ENCODE measurements around the gene TRAPPC8. TPM values are rescaled to one million over a fixed set of nuclear protein-coding genes. Genes with fewer than 3 reads are reported as not detected.

Gene TRAPPC8
- total RNA-seq, 4 donors from 2014 or later, result 45.9 to 96.8 (median 61.8) TPM

DNA sequence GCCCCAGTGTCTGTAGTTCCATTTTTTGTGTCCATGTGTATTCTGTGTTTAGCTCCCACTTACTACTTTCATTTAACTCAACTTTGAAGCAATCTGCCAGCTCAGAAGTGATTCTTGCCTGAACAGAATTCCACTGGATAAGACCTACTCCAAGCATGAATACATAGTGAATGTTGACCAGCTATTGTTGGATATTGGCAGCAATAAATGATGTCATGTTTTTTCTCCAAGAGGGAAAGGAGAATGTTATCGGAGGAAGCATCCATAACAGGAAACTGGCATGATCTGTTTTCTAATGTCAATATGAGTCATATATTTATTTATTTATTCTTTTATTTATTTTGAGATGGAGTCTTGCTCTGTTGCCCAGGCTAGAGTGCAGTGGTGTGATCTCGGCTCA, 36.8 kb upstream of the TRAPPC8 start:
- TF ChIP-seq POLR2A (IDR thresholded peaks at IDR 0.05), result no peak
- TF ChIP-seq, protein P1, sequence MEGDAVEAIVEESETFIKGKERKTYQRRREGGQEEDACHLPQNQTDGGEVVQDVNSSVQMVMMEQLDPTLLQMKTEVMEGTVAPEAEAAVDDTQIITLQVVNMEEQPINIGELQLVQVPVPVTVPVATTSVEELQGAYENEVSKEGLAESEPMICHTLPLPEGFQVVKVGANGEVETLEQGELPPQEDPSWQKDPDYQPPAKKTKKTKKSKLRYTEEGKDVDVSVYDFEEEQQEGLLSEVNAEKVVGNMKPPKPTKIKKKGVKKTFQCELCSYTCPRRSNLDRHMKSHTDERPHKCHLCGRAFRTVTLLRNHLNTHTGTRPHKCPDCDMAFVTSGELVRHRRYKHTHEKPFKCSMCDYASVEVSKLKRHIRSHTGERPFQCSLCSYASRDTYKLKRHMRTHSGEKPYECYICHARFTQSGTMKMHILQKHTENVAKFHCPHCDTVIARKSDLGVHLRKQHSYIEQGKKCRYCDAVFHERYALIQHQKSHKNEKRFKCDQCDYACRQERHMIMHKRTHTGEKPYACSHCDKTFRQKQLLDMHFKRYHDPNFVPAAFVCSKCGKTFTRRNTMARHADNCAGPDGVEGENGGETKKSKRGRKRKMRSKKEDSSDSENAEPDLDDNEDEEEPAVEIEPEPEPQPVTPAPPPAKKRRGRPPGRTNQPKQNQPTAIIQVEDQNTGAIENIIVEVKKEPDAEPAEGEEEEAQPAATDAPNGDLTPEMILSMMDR (IDR thresholded peaks at IDR 0.05), result no peak
- H3K4me1 ChIP-seq, result no peaks in the 10 kb centered on the region
- H3K36me3 ChIP-seq, result no peaks in the 10 kb centered on the region
- H3K4me3 ChIP-seq (replicated peaks in 1 of 3), result no peak overlapping the region
- no peak for DNase-seq
- H3K27ac ChIP-seq, result no peak overlapping the region
- H3K27me3 ChIP-seq, result no peaks in the 10 kb centered on the region
- intact Hi-C loops (cut with DNase I), result loop anchor here (5.0 to 10.0 kb wide), 2 partner anchors 237 to 425 kb away; no protein-coding TSS in a partner anchor
- H3K9me3 ChIP-seq, result no peaks in the 10 kb centered on the region
- 88 to 94% methylated on average over 2 of the region's 2 CpGs for WGBS, 2 donors

DNA sequence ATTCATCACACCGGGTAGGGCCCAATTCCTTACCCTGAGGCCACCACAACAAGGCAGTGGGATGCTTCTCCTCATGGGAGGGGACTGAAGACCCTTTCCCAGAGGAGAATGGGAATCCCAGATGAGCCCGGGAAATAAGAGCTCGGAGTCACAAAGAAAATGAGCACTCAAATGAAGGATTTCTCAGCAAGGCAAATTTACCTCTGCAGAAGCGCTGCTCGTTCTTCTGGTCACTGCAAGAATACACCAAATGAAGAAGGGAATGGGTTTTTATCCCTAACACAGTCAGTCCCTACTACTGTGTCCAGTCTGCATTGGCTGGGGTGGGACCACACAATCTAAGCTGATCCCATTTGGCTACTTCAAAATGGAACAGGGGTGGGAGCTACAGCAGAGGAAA, 35.7 kb upstream of the TRAPPC8 start:
- no peaks in the 10 kb centered on the region for H3K27me3 ChIP-seq
- WGBS, 2 donors, result 94% methylated on average over 5 of the region's 5 CpGs
- no peaks in the 10 kb centered on the region for H3K4me1 ChIP-seq
- no peaks in the 10 kb centered on the region for H3K36me3 ChIP-seq
- no peak overlapping the region for H3K4me3 ChIP-seq (replicated peaks in 1 of 3)
- intact Hi-C loops (cut with DNase I), result loop anchor here (5.0 to 10.0 kb wide), 2 partner anchors 236 to 424 kb away; no protein-coding TSS in a partner anchor
- TF ChIP-seq POLR2A (IDR thresholded peaks at IDR 0.05), result no peak
- TF ChIP-seq, protein P1 (IDR thresholded peaks at IDR 0.05), result no peak
- H3K9me3 ChIP-seq, result no peaks in the 10 kb centered on the region
- DNase-seq, result no peak
- H3K27ac ChIP-seq, result no peak overlapping the region

DNA sequence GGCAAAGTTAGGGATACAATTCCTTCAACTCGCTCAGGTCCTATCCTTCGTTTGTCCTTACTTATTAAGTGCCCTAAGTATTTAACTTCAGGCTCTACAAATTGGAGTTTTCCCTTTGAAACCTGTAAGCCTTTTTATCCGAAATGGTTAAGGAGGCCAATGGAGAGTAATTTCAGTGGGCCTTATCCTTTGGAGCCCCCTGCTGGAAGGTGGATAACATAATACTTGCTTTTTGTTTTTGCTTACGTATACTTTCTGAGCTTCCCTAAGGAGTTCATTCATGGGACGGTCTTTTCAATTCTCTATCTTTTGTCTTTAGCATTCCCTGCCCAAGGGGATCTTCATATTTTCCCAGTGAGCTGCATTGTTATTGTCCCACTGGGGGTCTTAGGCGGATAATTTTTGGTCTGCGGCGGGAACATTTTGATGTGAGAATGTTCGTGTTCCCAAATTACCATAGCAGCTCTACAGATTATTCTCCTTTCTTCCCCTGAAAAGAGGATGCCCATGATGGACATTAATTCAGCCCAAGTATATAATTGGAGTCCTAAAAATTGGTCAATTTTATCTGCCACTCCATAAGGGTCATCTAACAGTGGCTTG, 34.4 kb upstream of the TRAPPC8 start:
- TF ChIP-seq POLR2A (IDR thresholded peaks at IDR 0.05), result no peak
- TF ChIP-seq, protein P1 (IDR thresholded peaks at IDR 0.05), result peak; percentile 40 to 80 (median 73)
- no peak overlapping the region for H3K4me3 ChIP-seq (replicated peaks in 1 of 3)
- intact Hi-C loops (cut with DNase I), result loop anchor here (5.0 to 10.0 kb wide), 2 partner anchors 235 to 423 kb away; no protein-coding TSS in a partner anchor
- no peak overlapping the region for H3K27ac ChIP-seq
- no peaks in the 10 kb centered on the region for H3K9me3 ChIP-seq
- H3K27me3 ChIP-seq, result no peaks in the 10 kb centered on the region
- no peaks in the 10 kb centered on the region for H3K36me3 ChIP-seq
- peak; percentile 19 to 47 for DNase-seq
- WGBS, 2 donors, result 58 to 64% methylated on average over 9 of the region's 9 CpGs
- H3K4me1 ChIP-seq, result no peaks in the 10 kb centered on the region

DNA sequence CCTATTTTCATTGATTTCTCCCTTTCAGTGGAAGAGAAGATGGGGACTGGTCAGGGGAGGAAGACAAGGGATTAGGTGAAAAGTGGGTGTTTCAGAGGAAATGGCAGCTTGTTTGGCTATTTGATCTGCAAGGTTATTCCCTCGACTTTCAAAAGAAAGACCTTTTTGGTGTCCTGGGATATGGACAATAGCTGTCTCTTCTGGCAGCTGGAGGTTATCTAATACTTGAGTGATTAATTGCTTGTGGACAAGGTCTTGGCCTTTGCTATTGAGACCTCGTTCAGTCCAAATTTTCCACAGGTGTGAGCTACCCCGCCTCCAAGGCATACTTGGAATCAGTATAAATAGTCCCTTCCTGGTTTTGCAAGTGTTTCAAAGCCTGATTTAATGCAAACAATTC, 33.3 kb upstream of the TRAPPC8 start:
- no peak for TF ChIP-seq POLR2A (IDR thresholded peaks at IDR 0.05)
- TF ChIP-seq, protein P1 (IDR thresholded peaks at IDR 0.05), result no peak
- Histone ChIP-seq H3K4me1 (no peaks in the 10 kb centered on the region), H3K27me3 (no peaks in the 10 kb centered on the region), H3K9me3 (no peaks in the 10 kb centered on the region), H3K4me3 (replicated peaks in 1 of 3) (no peak overlapping the region), H3K27ac (no peak overlapping the region), H3K36me3 (no peaks in the 10 kb centered on the region)
- intact Hi-C loops (cut with DNase I), result loop anchor here (5.0 to 10.0 kb wide), 2 partner anchors 234 to 421 kb away; no protein-coding TSS in a partner anchor
- DNase-seq, result no peak
- 71 to 85% methylated on average over 3 of the region's 3 CpGs for WGBS, 2 donors

DNA sequence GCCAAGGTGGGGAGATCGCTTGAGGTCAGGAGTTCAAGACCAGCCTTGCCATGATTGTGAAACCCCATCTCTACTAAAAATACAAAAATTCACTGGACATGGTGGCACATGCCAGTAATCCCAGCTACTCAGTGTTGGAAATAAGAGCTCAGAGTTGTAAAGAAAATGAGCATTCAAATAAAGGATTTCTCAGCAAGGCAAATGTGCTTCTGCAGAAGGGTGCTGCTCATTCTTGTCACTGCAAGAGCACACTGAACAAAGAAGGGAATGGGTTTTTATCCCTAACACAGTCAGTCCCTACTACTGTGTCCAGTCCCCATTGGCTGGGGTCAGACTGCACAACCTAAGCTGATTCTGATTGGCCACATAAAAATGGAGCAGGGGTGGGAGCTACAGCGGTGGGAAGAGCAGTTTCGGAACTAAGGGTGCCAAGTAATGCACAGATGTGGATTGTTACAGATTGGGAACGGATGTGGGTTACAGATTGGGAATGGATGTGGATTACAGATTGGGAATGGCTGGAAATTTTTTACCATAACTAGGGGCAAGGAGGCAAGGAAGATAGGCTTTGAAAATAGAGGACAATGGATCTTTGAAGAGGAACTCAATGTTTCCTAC, 31.1 kb upstream of the TRAPPC8 start:
- no peaks in the 10 kb centered on the region for H3K27me3 ChIP-seq
- TF ChIP-seq POLR2A (IDR thresholded peaks at IDR 0.05), result no peak
- H3K27ac ChIP-seq, result no peak overlapping the region
- intact Hi-C loops (cut with DNase I), result loop anchor here (10.0 kb wide), 1 partner anchor 419 kb away; no protein-coding TSS in a partner anchor
- no peak for DNase-seq
- no peaks in the 10 kb centered on the region for H3K9me3 ChIP-seq
- no peaks in the 10 kb centered on the region for H3K4me1 ChIP-seq
- no peaks in the 10 kb centered on the region for H3K36me3 ChIP-seq
- no peak overlapping the region for H3K4me3 ChIP-seq (replicated peaks in 1 of 3)
- 90 to 98% methylated on average over 4 of the region's 4 CpGs for WGBS, 2 donors

All from thyroid gland (tissue), 4 donors.